22Rv1 (cell line): Measurements from ENCODE around the gene ATP2C2.

ENCODE experiments used
- ZFX ChIP-seq: fragments of 450-650 bp; IDR thresholded peaks from 2 replicates; pipeline ENCODE4 v1.6.1; 2017; ENCODE audit warnings: antibody characterized with exemption, borderline replicate concordance
- TF ChIP-seq, protein P1 (sequence below): fragments of 450-650 bp; IDR thresholded peaks from 2 replicates; pipeline ENCODE4 v1.5.1; 2017; ENCODE audit warnings: mild to moderate bottlenecking

DNA sequence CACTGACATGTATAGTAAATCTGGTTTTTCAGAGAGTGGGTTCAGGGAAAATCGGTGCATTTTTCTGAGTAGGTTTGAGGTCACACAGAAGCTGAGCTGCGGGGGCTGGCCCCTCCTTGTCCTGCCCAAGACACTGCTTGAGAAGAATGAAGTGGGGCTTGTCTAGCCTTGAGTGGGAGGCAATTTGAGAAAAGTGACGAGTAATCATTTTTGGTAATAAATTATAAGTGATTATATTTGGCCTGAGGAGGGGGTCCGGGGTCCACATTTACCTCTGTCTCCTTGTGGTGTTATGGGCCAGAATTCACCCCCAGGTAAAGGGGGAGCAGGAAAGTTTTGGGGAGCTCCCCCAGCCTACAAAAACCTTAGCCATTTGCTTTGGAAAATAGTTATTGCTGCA is 45.6 kb upstream of the ATP2C2 start:
- TF ChIP-seq, protein P1, sequence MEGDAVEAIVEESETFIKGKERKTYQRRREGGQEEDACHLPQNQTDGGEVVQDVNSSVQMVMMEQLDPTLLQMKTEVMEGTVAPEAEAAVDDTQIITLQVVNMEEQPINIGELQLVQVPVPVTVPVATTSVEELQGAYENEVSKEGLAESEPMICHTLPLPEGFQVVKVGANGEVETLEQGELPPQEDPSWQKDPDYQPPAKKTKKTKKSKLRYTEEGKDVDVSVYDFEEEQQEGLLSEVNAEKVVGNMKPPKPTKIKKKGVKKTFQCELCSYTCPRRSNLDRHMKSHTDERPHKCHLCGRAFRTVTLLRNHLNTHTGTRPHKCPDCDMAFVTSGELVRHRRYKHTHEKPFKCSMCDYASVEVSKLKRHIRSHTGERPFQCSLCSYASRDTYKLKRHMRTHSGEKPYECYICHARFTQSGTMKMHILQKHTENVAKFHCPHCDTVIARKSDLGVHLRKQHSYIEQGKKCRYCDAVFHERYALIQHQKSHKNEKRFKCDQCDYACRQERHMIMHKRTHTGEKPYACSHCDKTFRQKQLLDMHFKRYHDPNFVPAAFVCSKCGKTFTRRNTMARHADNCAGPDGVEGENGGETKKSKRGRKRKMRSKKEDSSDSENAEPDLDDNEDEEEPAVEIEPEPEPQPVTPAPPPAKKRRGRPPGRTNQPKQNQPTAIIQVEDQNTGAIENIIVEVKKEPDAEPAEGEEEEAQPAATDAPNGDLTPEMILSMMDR: no peak
- TF ChIP-seq ZFX: no peak
